Measurements from ENCODE around the gene OR5B12.
A peak's percentile ranks its signal among the peaks of the same experiment; 100 is the strongest.
"Not testable (repeated sequence)": the region's sequence is repeated elsewhere in the genome, so short reads cannot be mapped to it uniquely, and the experiment has no call there.

OR5B12 gene

GRCh38 chr11:58442136-58442535, at the start of gene OR5B12:
Gene OR5B12, minus strand, starts transcription at chr11:58442236. Its CDS starts 2,085 bp downstream, at chr11:58440151.
- DNase-seq (ENCODE audit: low spot score), result no peak

GRCh38 chr11:58490827-58491226, 48.8 kb upstream of the OR5B12 start:
- DNase-seq (ENCODE audit: low spot score), result no peak

GRCh38 chr11:58487170-58487569, 45.1 kb upstream of the OR5B12 start:
- DNase-seq (ENCODE audit: low spot score), result no peak

DNA sequence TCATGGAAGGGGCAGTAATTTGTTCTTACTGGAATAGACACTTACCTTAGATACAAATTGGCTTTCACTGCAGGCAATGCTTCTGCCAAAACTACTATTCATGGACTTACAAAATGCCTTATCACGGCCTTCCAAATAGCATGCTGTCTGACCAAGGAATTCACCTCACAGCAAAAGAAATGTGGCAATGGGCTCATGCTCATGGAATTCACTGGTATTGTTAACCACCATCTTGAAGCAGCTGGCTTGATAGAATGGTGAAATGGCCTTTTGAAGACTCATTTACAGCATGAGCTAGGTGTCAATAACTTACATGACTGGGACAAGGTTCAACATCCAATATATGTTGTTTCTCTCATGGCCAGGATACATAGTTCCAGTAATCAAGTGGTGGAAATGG, 43.9 kb upstream of the OR5B12 start:
- no peak for DNase-seq (ENCODE audit: low spot score)

DNA sequence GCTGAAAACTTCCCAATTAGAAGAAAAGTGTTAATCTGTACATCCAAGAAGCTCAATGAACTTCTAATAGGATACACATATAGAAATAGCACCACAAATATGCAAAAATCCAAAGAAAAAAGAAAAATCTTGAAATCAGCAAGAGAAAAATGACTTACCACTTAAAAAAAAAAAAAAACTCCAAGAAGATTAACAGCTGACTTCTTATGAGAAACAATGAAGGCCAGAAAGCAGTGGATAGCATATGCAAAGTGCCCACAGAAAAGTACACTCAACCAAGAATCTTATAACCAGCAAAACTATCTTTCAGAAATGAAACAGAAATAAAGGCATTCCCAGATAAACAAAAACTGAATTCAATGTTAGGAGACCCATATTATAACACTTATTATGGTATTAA, 29.9 kb upstream of the OR5B12 start:
- DNase-seq (ENCODE audit: low spot score), result no peak

GRCh38 chr11:58466293-58466692, 24.3 kb upstream of the OR5B12 start:
- peak; percentile 4 for DNase-seq (ENCODE audit: low spot score)

- DNase-seq (ENCODE audit: low spot score), result no peak
Measured at GRCh38 chr11:58465690-58466089, 23.7 kb upstream of the OR5B12 start.

GRCh38 chr11:58451585-58451984, 9.5 kb upstream of the OR5B12 start:
- DNase-seq (ENCODE audit: low spot score), result no peak

GRCh38 chr11:58446294-58446693, 4.3 kb upstream of the OR5B12 start:
- no peak for DNase-seq (ENCODE audit: low spot score)

GRCh38 chr11:58444300-58444699, 2.3 kb upstream of the OR5B12 start:
- DNase-seq (ENCODE audit: low spot score), result no peak

DNA sequence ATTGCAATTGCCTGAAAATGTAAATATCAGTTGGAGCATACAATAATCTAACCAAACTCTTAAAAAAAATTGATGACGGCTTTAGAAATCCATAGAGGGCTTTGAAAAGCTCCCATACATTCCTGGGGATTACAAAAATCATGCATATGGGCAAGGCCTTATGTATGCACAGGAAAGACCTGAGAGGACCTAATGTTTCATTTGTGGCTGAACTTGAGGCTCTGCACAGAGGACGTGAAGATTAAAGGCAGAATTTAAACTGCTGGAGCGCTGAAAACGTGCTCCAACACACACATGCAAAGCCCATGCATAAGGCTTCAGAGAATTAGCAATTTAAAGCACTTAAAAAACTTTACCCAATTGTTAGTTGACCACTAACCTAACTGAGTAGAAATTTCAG, 3.5 kb downstream of the OR5B12 start:
- DNase-seq (ENCODE audit: low spot score), result no peak

GRCh38 chr11:58434217-58434616, 7.8 kb downstream of the OR5B12 start:
- no peak for DNase-seq (ENCODE audit: low spot score)

GRCh38 chr11:58433638-58434203, 8.3 kb downstream of the OR5B12 start:
- DNase-seq (ENCODE audit: low spot score), result no peak

DNA sequence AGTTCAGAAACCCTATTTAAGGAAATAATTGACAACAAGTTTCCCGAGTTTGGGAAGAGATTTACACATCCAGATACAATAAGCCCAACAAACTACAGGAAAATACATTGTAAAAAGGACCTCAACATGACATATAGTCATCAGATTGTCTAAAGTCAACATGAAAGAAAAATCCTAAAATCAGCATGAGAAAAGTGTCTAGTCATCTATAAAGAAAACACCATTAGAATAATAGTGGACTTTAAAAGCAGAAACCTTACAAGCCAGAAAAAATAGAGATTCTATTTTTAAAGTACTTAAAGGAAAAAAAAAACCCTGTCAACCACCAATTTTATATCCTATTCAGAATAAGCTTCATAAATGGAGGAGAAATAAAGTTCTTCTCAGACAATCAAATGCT, 12.8 kb downstream of the OR5B12 start:
- no peak for DNase-seq (ENCODE audit: low spot score)

DNA sequence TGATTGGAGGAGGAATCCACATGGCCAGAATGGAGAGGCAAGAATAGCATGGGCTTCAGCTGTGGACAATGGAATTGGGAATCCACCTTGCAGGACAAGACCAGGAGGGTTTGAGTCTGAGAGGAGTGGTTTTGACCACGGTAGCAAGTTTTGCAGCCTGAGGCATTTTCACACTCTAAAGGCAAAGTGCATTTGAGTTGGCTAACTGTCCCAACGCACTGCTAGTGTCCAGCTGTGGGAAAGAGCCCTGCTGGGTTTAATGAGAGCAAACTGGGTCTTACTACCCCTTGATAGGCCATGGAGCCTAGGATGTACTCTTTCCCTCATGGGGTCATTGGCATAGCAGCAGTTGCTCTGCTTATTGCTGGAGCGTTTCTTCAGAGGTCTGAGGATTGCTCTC, 14.0 kb downstream of the OR5B12 start, which contains the start of gene OR5B2:
OR5B2 (minus strand) TSS at position 101 of the 400 bp plus-strand sequence. CDS start 4,860 bp downstream, outside the sequence.
- DNase-seq (ENCODE audit: low spot score), result no peak

GRCh38 chr11:58406774-58407173, 35.3 kb downstream of the OR5B12 start, which contains the start of gene OR5B3:
Gene OR5B3, minus strand, starts transcription at chr11:58406874. Its CDS starts 3,465 bp downstream, at chr11:58403409.
- no peak for DNase-seq (ENCODE audit: low spot score)

- not testable (repeated sequence) for DNase-seq (ENCODE audit: low spot score)
Measured at GRCh38 chr11:58399622-58400021, 42.4 kb downstream of the OR5B12 start.

DNA sequence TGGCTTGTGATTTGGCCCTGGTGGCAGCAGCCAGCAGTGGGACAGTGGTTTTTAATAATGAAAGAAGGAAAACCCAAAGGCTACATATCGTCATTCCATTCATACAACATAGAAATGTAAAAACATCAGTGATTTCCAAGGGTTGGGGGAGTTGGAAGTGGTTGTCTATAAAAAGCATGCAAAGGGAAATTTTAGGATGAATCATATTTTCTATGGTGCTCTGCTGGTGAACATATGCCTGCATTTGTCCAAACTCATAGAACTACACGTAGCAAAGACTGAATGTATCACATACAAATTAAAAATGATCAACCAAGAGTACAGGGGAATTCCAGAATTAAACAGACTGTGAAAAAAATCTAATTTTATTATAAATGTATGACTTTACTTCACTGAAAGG, 46.5 kb downstream of the OR5B12 start:
- no peak for DNase-seq (ENCODE audit: low spot score)

GRCh38 chr11:58394195-58394594, 47.8 kb downstream of the OR5B12 start:
- peak; percentile 63 for DNase-seq (ENCODE audit: low spot score)

DNA sequence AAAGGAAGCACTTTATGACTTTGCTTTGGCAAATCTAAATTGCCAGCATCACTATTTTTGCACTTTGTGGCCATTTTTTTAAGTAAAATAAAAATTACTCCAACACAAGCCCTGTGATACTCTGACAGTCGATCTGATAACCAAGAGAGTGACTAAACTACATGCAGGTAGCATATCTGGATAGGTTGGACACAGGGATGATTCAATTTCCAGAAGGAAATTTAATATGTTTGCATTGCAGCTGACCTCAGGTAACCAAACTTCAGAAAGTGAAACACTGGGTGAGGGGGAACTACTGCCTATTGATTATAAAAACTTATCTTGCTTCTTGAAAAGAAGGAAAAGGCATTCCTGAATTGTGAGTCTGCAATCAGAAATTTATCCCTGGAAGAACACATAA, 49.3 kb downstream of the OR5B12 start:
- DNase-seq (ENCODE audit: low spot score), result no peak

DNA sequence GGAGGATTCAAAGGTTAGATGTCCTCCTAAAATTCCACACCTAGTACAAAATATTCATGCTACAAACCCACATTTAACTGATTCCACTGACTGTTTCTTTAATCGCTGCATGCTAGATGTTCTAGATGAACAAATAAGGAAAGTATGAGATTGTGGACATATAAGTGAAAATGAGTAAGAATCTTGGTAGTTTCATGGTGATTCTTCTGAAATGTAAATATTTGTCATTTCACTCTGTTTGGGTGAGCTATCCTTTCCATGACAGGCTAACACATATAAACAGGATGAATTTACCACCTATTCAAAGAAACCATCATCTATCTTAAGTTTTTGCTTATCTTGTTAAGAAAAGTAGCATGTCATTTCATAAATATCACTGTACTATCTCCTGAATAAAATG, 50.2 kb downstream of the OR5B12 start:
- DNase-seq (ENCODE audit: low spot score), result peak; percentile 26

GRCh38 chr11:58390551-58391063, 51.4 kb downstream of the OR5B12 start:
- DNase-seq (ENCODE audit: low spot score), result no peak
